ENCODE results near the gene IL36RN. TPM values are rescaled to one million over a fixed set of nuclear protein-coding genes. Genes with fewer than 3 reads are reported as not detected.

IL36RN gene
- total RNA-seq, 3 donors from 2014 or later, result not detected

GRCh38 chr2:113032737-113033136, 26.3 kb upstream of the IL36RN start:
- Histone ChIP-seq H3K9me3 (no peaks in the 10 kb centered on the region), H3K4me3 (no peak overlapping the region), H3K4me1 (no peaks in the 10 kb centered on the region), H3K27me3 (no peaks in the 10 kb centered on the region), H3K27ac (no peak overlapping the region), H3K36me3 (no peaks in the 10 kb centered on the region)
- intact Hi-C loops (cut with DNase I; ENCODE audit: low total_unique reads), result no loop called here
- DNase-seq (ENCODE audit: low spot score in 2 of 2), result no peak
- TF ChIP-seq POLR2A (IDR thresholded peaks at IDR 0.05), result no peak
- no peak for TF ChIP-seq CTCF (IDR thresholded peaks at IDR 0.05)
- no peak for TF ChIP-seq POLR2AphosphoS5 (IDR thresholded peaks at IDR 0.05)

- TF ChIP-seq CTCF (IDR thresholded peaks at IDR 0.05), result no peak
- no peak for TF ChIP-seq POLR2AphosphoS5 (IDR thresholded peaks at IDR 0.05)
- TF ChIP-seq POLR2A (IDR thresholded peaks at IDR 0.05), result no peak
- Histone ChIP-seq H3K27me3 (no peaks in the 10 kb centered on the region), H3K9me3 (no peaks in the 10 kb centered on the region), H3K4me1 (no peaks in the 10 kb centered on the region), H3K36me3 (no peaks in the 10 kb centered on the region), H3K27ac (no peak overlapping the region), H3K4me3 (no peak overlapping the region)
- intact Hi-C loops (cut with DNase I; ENCODE audit: low total_unique reads), result no loop called here
- no peak for DNase-seq (ENCODE audit: low spot score in 2 of 2)
Measured at GRCh38 chr2:113034016-113034415, 25.0 kb upstream of the IL36RN start.

GRCh38 chr2:113036763-113037162, 22.2 kb upstream of the IL36RN start:
- H3K36me3 ChIP-seq, result no peaks in the 10 kb centered on the region
- no peak for DNase-seq (ENCODE audit: low spot score in 2 of 2)
- H3K9me3 ChIP-seq, result no peaks in the 10 kb centered on the region
- no peaks in the 10 kb centered on the region for H3K27me3 ChIP-seq
- no peak for TF ChIP-seq CTCF (IDR thresholded peaks at IDR 0.05)
- TF ChIP-seq POLR2A (IDR thresholded peaks at IDR 0.05), result no peak
- TF ChIP-seq POLR2AphosphoS5 (IDR thresholded peaks at IDR 0.05), result no peak
- no peak overlapping the region for H3K4me3 ChIP-seq
- no peak overlapping the region for H3K27ac ChIP-seq
- no peaks in the 10 kb centered on the region for H3K4me1 ChIP-seq
- intact Hi-C loops (cut with DNase I; ENCODE audit: low total_unique reads), result no loop called here

GRCh38 chr2:113038291-113038690, 20.7 kb upstream of the IL36RN start:
- H3K36me3 ChIP-seq, result no peaks in the 10 kb centered on the region
- no peak overlapping the region for H3K27ac ChIP-seq
- H3K4me3 ChIP-seq, result no peak overlapping the region
- intact Hi-C loops (cut with DNase I; ENCODE audit: low total_unique reads), result no loop called here
- no peaks in the 10 kb centered on the region for H3K4me1 ChIP-seq
- H3K27me3 ChIP-seq, result no peaks in the 10 kb centered on the region
- H3K9me3 ChIP-seq, result no peaks in the 10 kb centered on the region
- TF ChIP-seq POLR2A (IDR thresholded peaks at IDR 0.05), result no peak
- TF ChIP-seq POLR2AphosphoS5 (IDR thresholded peaks at IDR 0.05), result no peak
- no peak for TF ChIP-seq CTCF (IDR thresholded peaks at IDR 0.05)
- DNase-seq (ENCODE audit: low spot score in 2 of 2), result no peak

- Histone ChIP-seq H3K4me1 (no peaks in the 10 kb centered on the region), H3K4me3 (no peak overlapping the region), H3K9me3 (no peaks in the 10 kb centered on the region), H3K36me3 (no peaks in the 10 kb centered on the region), H3K27me3 (no peaks in the 10 kb centered on the region), H3K27ac (no peak overlapping the region)
- no peak for DNase-seq (ENCODE audit: low spot score in 2 of 2)
- TF ChIP-seq POLR2A (IDR thresholded peaks at IDR 0.05), result no peak
- no peak for TF ChIP-seq POLR2AphosphoS5 (IDR thresholded peaks at IDR 0.05)
- no peak for TF ChIP-seq CTCF (IDR thresholded peaks at IDR 0.05)
- intact Hi-C loops (cut with DNase I; ENCODE audit: low total_unique reads), result no loop called here
Measured at GRCh38 chr2:113039158-113039557, 19.8 kb upstream of the IL36RN start.

All from breast epithelium (tissue), 4 donors.